Stimulated activated CD8-positive, alpha-beta memory T cell treated with anti-CD3 and anti-CD28 coated beads, Interleukin-4, amount 100 ng/mL, for 24 hours (primary cell): ENCODE results near the gene CYP24A1.

Experiments
- DNase-seq: peaks from one replicate; pipeline ENCODE4 v3.0.0-alpha.2; 2020; ENCODE audit warnings: low read depth

The CYP24A1 gene

GRCh38 chr20:54112221-54112884, 61.4 kb downstream of the CYP24A1 start:
- DNase-seq, result no peak

GRCh38 chr20:54111460-54111859, 62.3 kb downstream of the CYP24A1 start:
- no peak for DNase-seq

- DNase-seq, result no peak
These were observed 63.3 kb downstream of the CYP24A1 start for GRCh38 chr20:54110457-54110856.

GRCh38 chr20:54110041-54110440, 63.7 kb downstream of the CYP24A1 start:
- no peak for DNase-seq

GRCh38 chr20:54108817-54109216, 65.0 kb downstream of the CYP24A1 start:
- DNase-seq, result no peak

GRCh38 chr20:54108326-54108642, 65.5 kb downstream of the CYP24A1 start:
- no peak for DNase-seq

GRCh38 chr20:54107600-54108325, 66.0 kb downstream of the CYP24A1 start:
- no peak for DNase-seq

- no peak for DNase-seq
These were observed 66.6 kb downstream of the CYP24A1 start for GRCh38 chr20:54107181-54107580.

- no peak for DNase-seq
These were observed 67.6 kb downstream of the CYP24A1 start for GRCh38 chr20:54106162-54106561.

- no peak for DNase-seq
These were observed 68.1 kb downstream of the CYP24A1 start for GRCh38 chr20:54105653-54106052.

GRCh38 chr20:54104781-54105180, 69.0 kb downstream of the CYP24A1 start:
- no peak for DNase-seq

GRCh38 chr20:54103762-54104600, 69.8 kb downstream of the CYP24A1 start:
- no peak for DNase-seq
